C4-2B (cell line): ENCODE results near the gene MEG3.

Experiments used
- ZFX ChIP-seq: fragments of 450-650 bp; IDR thresholded peaks from 2 replicates; pipeline ENCODE4 v1.6.1; 2017
- TF ChIP-seq, protein P1 (sequence below): fragments of 450-650 bp; conservative IDR thresholded peaks from 2 replicates; pipeline ENCODE4 v1.5.1; 2017; ENCODE audit warnings: mild to moderate bottlenecking

DNA sequence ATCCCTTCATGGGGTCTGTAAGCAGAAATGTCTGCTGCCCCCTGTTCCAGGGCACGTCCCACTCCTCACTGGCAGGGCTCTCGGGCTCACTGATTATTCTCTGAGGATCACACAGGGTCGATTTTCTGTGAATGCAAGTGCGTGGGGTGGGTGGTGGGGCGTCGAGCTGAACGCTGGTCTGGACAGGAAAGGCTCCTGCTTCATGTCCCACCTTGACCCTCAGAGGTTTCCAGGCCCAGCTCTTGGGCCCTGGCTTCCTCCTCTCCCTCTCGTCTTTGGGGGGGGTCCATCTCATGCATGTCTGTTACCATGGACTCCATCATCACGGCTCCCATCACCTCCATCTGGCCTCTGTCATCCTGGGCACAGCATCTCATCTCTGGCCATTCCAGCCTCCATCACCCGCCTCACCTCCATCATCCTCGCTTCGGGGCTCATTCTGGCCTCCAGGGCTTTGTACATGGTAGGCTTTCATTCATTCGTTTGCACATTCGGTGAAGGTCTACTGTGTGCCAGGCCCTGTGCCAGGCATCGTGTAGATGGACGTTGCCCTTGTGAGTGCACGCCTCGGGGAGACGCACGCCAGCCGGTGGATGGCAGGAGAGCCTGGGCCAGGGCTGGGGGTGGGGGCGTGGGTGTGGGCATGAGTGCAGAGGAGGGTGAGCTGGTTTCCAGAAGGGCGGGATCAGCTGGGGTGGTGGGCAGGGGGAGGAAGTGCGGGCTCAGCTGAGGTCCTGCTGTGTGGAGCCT lies 42.9 kb downstream of the MEG3 start:
- TF ChIP-seq, protein P1, sequence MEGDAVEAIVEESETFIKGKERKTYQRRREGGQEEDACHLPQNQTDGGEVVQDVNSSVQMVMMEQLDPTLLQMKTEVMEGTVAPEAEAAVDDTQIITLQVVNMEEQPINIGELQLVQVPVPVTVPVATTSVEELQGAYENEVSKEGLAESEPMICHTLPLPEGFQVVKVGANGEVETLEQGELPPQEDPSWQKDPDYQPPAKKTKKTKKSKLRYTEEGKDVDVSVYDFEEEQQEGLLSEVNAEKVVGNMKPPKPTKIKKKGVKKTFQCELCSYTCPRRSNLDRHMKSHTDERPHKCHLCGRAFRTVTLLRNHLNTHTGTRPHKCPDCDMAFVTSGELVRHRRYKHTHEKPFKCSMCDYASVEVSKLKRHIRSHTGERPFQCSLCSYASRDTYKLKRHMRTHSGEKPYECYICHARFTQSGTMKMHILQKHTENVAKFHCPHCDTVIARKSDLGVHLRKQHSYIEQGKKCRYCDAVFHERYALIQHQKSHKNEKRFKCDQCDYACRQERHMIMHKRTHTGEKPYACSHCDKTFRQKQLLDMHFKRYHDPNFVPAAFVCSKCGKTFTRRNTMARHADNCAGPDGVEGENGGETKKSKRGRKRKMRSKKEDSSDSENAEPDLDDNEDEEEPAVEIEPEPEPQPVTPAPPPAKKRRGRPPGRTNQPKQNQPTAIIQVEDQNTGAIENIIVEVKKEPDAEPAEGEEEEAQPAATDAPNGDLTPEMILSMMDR = no peak
- TF ChIP-seq ZFX = no peak
